GM12873 (cell line): Measurements from ENCODE around the gene SIPA1L3.

ENCODE experiments used
- CTCF ChIP-seq: IDR thresholded peaks from 2 replicates; pipeline ENCODE4 v1.5.1; 2012; ENCODE audit warnings: low read depth, mild to moderate bottlenecking, moderate library complexity, low read length, control low read depth; ENCODE audit not compliant: insufficient read depth; ENCODE audit errors: missing control alignments

Gene SIPA1L3

GRCh38 chr19:38227287-38228004 lies 320.4 kb downstream of the SIPA1L3 start:
- no peak for TF ChIP-seq CTCF

- TF ChIP-seq CTCF: no peak
Observed at GRCh38 chr19:38228005-38228377, 321.0 kb downstream of the SIPA1L3 start.

GRCh38 chr19:38228491-38229439 lies 321.8 kb downstream of the SIPA1L3 start:
- no peak for TF ChIP-seq CTCF

- no peak for TF ChIP-seq CTCF
Observed at GRCh38 chr19:38229585-38230073, 322.6 kb downstream of the SIPA1L3 start.

- no peak for TF ChIP-seq CTCF
Observed at GRCh38 chr19:38231918-38232317, 324.9 kb downstream of the SIPA1L3 start.

GRCh38 chr19:38233740-38234251 lies 326.8 kb downstream of the SIPA1L3 start:
- peak; percentile 82 for TF ChIP-seq CTCF

GRCh38 chr19:38234615-38235014 lies 327.6 kb downstream of the SIPA1L3 start:
- no peak for TF ChIP-seq CTCF
